ENCODE data around the gene DYDC1.

GRCh38 chr10:80344276-80344675 lies 12.3 kb downstream of the DYDC1 start:
- TF ChIP-seq CTCF (IDR thresholded peaks at IDR 0.05; ENCODE audit: extremely low read depth in 1 of 2, insufficient read depth in 1 of 2, low read depth in 1 of 2, low read length in 2 of 2) (no peak), GATA2 (IDR thresholded peaks at IDR 0.05; ENCODE audit: insufficient read depth, insufficient read length, low read depth, low read length) (no peak), POLR2AphosphoS5 (IDR thresholded peaks at IDR 0.05; ENCODE audit: insufficient read depth, low read depth, low read length) (no peak), MAX (IDR thresholded peaks at IDR 0.05; ENCODE audit: insufficient read depth, insufficient read length) (no peak)

All from endothelial cell of umbilical vein (primary cell).